Measurements from ENCODE around the gene SBNO2. TPM values are rescaled to one million over a fixed set of nuclear protein-coding genes. Genes with fewer than 3 reads are reported as not detected.
A peak's percentile ranks its signal among the peaks of the same experiment; 100 is the strongest.

SBNO2 gene
- total RNA-seq, 1 experiment from 2014 or later = 46.3 TPM

DNA sequence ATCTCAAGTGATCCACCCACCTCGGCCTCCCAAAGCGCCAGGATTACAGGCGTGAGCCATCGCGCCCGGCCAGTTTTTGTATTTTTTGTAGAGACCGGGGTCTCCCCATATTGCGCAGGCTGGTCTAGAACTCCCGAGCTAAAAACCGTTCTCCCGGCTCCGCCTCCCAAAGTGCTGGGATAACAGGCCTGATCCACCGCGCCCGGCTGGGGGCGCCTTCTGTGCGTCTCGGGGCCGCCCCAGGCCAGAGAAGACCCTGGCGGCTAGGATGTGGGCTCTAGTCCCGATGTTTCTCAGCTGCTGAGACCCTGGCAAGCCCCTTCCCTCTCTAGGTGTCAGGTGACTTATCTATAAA is 103.5 kb downstream of the SBNO2 start:
- Mint-ChIP-seq H3K9me3 (no peaks in the 10 kb centered on the region), H3K4me1 (peaks cover 9 to 15% of the 10 kb centered on the region in 2 experiments), H3K36me3 (ENCODE audit: insufficient read depth in 1 of 3, low read depth in 3 of 3) (peaks cover 2 to 20% (median 9%) of the 10 kb centered on the region in 3 experiments), H3K4me3 (peak overlapping the region; percentile 48 to 74), H3K27me3 (ENCODE audit: low read depth) (peaks cover 48% of the 10 kb centered on the region), H3K27ac (no peak overlapping the region)
- H4K5ac ChIP-seq (ENCODE audit: insufficient read length, low read depth, low read length) = no peak overlapping the region
- no peaks in the 10 kb centered on the region; the same call in 1 of the 2 replicates for H3K27me3 ChIP-seq (ENCODE audit: insufficient read depth, low read length)
- no peaks in the 10 kb centered on the region for H4K20me1 ChIP-seq (ENCODE audit: control insufficient read depth, insufficient read depth, insufficient read length)
- no CpG with 5 or more reads among the region's 21 CpGs for WGBS (ENCODE audit: extremely low coverage, insufficient read length, low lambda C conversion rate)
- no peak overlapping the region for H3K27ac ChIP-seq (ENCODE audit: insufficient read length, low read depth, low read length)
- no peak overlapping the region for H2AFZ ChIP-seq (ENCODE audit: low read length)
- H2AK5ac ChIP-seq (ENCODE audit: insufficient read length, low read length) = no peak overlapping the region
- peak overlapping the region; percentile 13 for H3K18ac ChIP-seq (ENCODE audit: insufficient read length, low read depth, low read length)
- no peak overlapping the region for H2BK5ac ChIP-seq (ENCODE audit: insufficient read length, low read length)
- H2BK15ac ChIP-seq (ENCODE audit: low read depth, low read length) = no peak overlapping the region
- TF ChIP-seq, protein P1, sequence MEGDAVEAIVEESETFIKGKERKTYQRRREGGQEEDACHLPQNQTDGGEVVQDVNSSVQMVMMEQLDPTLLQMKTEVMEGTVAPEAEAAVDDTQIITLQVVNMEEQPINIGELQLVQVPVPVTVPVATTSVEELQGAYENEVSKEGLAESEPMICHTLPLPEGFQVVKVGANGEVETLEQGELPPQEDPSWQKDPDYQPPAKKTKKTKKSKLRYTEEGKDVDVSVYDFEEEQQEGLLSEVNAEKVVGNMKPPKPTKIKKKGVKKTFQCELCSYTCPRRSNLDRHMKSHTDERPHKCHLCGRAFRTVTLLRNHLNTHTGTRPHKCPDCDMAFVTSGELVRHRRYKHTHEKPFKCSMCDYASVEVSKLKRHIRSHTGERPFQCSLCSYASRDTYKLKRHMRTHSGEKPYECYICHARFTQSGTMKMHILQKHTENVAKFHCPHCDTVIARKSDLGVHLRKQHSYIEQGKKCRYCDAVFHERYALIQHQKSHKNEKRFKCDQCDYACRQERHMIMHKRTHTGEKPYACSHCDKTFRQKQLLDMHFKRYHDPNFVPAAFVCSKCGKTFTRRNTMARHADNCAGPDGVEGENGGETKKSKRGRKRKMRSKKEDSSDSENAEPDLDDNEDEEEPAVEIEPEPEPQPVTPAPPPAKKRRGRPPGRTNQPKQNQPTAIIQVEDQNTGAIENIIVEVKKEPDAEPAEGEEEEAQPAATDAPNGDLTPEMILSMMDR (conservative IDR thresholded peaks at IDR 0.05) = peak; percentile 53
- DNase-seq = peak; percentile 73
- H4K8ac ChIP-seq (replicated peaks; ENCODE audit: insufficient read length, low read depth, low read length) = no peak overlapping the region
- H4K91ac ChIP-seq (ENCODE audit: insufficient read length, low read depth, low read length) = no peak overlapping the region
- no peak overlapping the region for H3K23ac ChIP-seq (ENCODE audit: insufficient read length, low read depth, low read length)
- no peaks in the 10 kb centered on the region for H3K79me2 ChIP-seq (ENCODE audit: insufficient read depth, low read length)
- H3K56ac ChIP-seq (ENCODE audit: insufficient read length, low read depth, low read length) = no peak overlapping the region
- H3K14ac ChIP-seq (ENCODE audit: insufficient read depth, low read length) = peak overlapping the region; percentile 90; the same call in 1 of the 2 replicates
- H3K4me2 ChIP-seq (ENCODE audit: insufficient read depth, insufficient read length, low read length) = peak overlapping the region; percentile 64
- H3K9ac ChIP-seq (ENCODE audit: extremely low read depth, insufficient read length, low read length) = no peak overlapping the region
- no peaks in the 10 kb centered on the region for H3K79me1 ChIP-seq (ENCODE audit: insufficient read depth, low read depth, low read length, poor library complexity, severe bottlenecking)
- H3K4me1 ChIP-seq (ENCODE audit: insufficient read depth, low read length) = peaks cover 1% of the 10 kb centered on the region; the same call in 1 of the 2 replicates
- no peak overlapping the region for H3T11ph ChIP-seq (ENCODE audit: low read length)
- peaks cover 9% of the 10 kb centered on the region for H3K23me2 ChIP-seq (ENCODE audit: insufficient read length, low read depth, low read length, poor library complexity, severe bottlenecking)
- no peak overlapping the region for H2BK120ac ChIP-seq (ENCODE audit: low read depth, low read length, poor library complexity, severe bottlenecking)
- no peaks in the 10 kb centered on the region for H3K9me3 ChIP-seq (ENCODE audit: control insufficient read depth, low read depth, low read length)
- H3K4ac ChIP-seq (ENCODE audit: low read depth, low read length) = no peak overlapping the region
- no peak overlapping the region for H2BK12ac ChIP-seq (ENCODE audit: insufficient read length, low read depth, low read length)
- no peak overlapping the region for H2BK20ac ChIP-seq (ENCODE audit: low read depth, low read length, poor library complexity, severe bottlenecking)
